Measurements from ENCODE around the gene ITGB3. TPM values are rescaled to one million over a fixed set of nuclear protein-coding genes. Genes with fewer than 3 reads are reported as not detected.

The ITGB3 gene
- total and polyA plus RNA-seq, 10 of the 15 experiments (the other 5 are each of a cell fraction or from before 2014, with no cell fraction given): 0.69 to 22.8 (median 13.6) TPM

DNA sequence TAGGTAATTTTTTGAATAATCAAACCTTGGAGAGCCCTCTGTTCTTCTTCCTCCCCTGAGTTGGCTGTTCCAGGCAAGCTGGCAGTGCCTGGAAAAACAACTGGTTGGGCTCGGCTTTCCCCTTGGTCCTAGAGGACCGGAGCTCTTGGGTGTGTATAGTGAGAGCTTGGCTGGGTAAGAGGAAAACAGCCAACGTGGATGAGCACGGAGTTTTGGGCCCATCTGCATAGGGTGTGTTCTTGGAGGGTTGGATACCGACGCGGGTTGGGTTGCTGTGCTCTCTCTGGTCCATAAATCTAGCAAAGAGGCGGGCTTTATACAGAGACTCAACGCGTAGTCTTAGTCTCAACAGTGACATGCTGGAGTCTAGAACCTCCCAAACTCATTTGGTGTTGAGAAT lies 23.2 kb downstream of the ITGB3 start:
- no peak for ATAC-seq
- in situ Hi-C loops (cut with MboI): no loop called here
- Histone ChIP-seq H4K20me1 (ENCODE audit: control insufficient read depth, insufficient read depth) (no peaks in the 10 kb centered on the region), H3K4me2 (ENCODE audit: control insufficient read depth, insufficient read depth) (no peak overlapping the region), H2AFZ (ENCODE audit: control insufficient read depth, low read depth, low read length) (no peak overlapping the region), H3K27ac (ENCODE audit: control insufficient read depth, insufficient read depth) (no peak overlapping the region), H3K4me3 (no peak overlapping the region), H3K36me3 (ENCODE audit: control insufficient read depth in 2 of 2, insufficient read depth in 2 of 2, low read length in 1 of 2) (no peaks in the 10 kb centered on the region), H3K9ac (ENCODE audit: control insufficient read depth, insufficient read depth, low read length) (no peak overlapping the region), H3K4me1 (ENCODE audit: control insufficient read depth, insufficient read depth, low read length) (peaks cover 40% of the 10 kb centered on the region), H3K9me3 (replicated peaks; ENCODE audit: control insufficient read depth, insufficient read depth, low read length) (no peaks in the 10 kb centered on the region; the same call in 2 of the 3 replicates), H3K79me2 (ENCODE audit: control insufficient read depth, insufficient read depth, low read length) (no peaks in the 10 kb centered on the region), H3K27me3 (replicated peaks in 1 of 2; ENCODE audit: control insufficient read depth in 2 of 2, insufficient read depth in 2 of 2, low read length in 1 of 2) (no peaks in the 10 kb centered on the region)
- POLR2A ChIA-PET: interaction anchor here (1.0 to 2.6 kb wide), 2 partner anchors 10 to 47 kb away, joined by 3 to 15 read pairs; partner anchors contain the start of gene EFCAB13
- CTCF ChIA-PET: interaction anchor here (0.6 to 3.3 kb wide), 2 partner anchors 11 to 39 kb away, joined by 3 to 15 read pairs; no protein-coding TSS in a partner anchor
- RAD21 ChIA-PET (ENCODE audit: unreplicated experiment): interaction anchor here (1.0 to 7.1 kb wide), 2 partner anchors 11 to 46 kb away, joined by 5 to 43 read pairs; no protein-coding TSS in a partner anchor
- SMC1A ChIA-PET (ENCODE audit: uncharacterized antibody, unreplicated experiment): interaction anchor here (0.5 to 4.8 kb wide), 4 partner anchors 10 to 38 kb away, joined by 3 to 20 read pairs (median 3); no protein-coding TSS in a partner anchor
- intact Hi-C loops (cut with micrococcal nuclease; ENCODE audit: unreplicated experiment): no loop called here
- no peak for FAIRE-seq
- WGBS (ENCODE audit: insufficient coverage, insufficient replicate concordance, low lambda C conversion rate, missing lambda C conversion rate): 83% methylated on average over 10 of the region's 10 CpGs
- BruUV-seq (replicated peaks): no TSS peak
- no peak for DNase-seq (ENCODE audit: low read depth, low spot score)
- TF ChIP-seq NR2C2 (IDR thresholded peaks at IDR 0.05; ENCODE audit: borderline replicate concordance, control insufficient read depth, insufficient read length, low read depth): no peak
- TF ChIP-seq ZZZ3 (IDR thresholded peaks at IDR 0.05; ENCODE audit: control insufficient read depth, insufficient read length, low read depth): no peak
- TF ChIP-seq, protein P1, sequence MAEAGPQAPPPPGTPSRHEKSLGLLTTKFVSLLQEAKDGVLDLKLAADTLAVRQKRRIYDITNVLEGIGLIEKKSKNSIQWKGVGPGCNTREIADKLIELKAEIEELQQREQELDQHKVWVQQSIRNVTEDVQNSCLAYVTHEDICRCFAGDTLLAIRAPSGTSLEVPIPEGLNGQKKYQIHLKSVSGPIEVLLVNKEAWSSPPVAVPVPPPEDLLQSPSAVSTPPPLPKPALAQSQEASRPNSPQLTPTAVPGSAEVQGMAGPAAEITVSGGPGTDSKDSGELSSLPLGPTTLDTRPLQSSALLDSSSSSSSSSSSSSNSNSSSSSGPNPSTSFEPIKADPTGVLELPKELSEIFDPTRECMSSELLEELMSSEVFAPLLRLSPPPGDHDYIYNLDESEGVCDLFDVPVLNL (IDR thresholded peaks at IDR 0.05; ENCODE audit: low read depth, low read length): no peak
- no peak for TF ChIP-seq TBL1XR1 (IDR thresholded peaks at IDR 0.05; ENCODE audit: low read depth, low read length)
- no peak for TF ChIP-seq RFX5 (IDR thresholded peaks at IDR 0.05; ENCODE audit: low read depth, low read length)
- TF ChIP-seq ZNF274 (IDR thresholded peaks at IDR 0.05; ENCODE audit: insufficient read depth, insufficient read length): no peak
- TF ChIP-seq ETV6 (conservative IDR thresholded peaks at IDR 0.05 in 1 of 2, IDR thresholded peaks at IDR 0.05 in 1 of 2; ENCODE audit: borderline replicate concordance in 1 of 2, low read depth in 1 of 2): no peak
- TF ChIP-seq KAT2A (conservative IDR thresholded peaks at IDR 0.05; ENCODE audit: control insufficient read depth, low read depth, low read length): no peak
- TF ChIP-seq, protein P2, sequence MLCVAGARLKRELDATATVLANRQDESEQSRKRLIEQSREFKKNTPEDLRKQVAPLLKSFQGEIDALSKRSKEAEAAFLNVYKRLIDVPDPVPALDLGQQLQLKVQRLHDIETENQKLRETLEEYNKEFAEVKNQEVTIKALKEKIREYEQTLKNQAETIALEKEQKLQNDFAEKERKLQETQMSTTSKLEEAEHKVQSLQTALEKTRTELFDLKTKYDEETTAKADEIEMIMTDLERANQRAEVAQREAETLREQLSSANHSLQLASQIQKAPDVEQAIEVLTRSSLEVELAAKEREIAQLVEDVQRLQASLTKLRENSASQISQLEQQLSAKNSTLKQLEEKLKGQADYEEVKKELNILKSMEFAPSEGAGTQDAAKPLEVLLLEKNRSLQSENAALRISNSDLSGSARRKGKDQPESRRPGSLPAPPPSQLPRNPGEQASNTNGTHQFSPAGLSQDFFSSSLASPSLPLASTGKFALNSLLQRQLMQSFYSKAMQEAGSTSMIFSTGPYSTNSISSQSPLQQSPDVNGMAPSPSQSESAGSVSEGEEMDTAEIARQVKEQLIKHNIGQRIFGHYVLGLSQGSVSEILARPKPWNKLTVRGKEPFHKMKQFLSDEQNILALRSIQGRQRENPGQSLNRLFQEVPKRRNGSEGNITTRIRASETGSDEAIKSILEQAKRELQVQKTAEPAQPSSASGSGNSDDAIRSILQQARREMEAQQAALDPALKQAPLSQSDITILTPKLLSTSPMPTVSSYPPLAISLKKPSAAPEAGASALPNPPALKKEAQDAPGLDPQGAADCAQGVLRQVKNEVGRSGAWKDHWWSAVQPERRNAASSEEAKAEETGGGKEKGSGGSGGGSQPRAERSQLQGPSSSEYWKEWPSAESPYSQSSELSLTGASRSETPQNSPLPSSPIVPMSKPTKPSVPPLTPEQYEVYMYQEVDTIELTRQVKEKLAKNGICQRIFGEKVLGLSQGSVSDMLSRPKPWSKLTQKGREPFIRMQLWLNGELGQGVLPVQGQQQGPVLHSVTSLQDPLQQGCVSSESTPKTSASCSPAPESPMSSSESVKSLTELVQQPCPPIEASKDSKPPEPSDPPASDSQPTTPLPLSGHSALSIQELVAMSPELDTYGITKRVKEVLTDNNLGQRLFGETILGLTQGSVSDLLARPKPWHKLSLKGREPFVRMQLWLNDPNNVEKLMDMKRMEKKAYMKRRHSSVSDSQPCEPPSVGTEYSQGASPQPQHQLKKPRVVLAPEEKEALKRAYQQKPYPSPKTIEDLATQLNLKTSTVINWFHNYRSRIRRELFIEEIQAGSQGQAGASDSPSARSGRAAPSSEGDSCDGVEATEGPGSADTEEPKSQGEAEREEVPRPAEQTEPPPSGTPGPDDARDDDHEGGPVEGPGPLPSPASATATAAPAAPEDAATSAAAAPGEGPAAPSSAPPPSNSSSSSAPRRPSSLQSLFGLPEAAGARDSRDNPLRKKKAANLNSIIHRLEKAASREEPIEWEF (IDR thresholded peaks at IDR 0.05; ENCODE audit: insufficient replicate concordance, low read depth, low read length): no peak
- TF ChIP-seq, protein P3, sequence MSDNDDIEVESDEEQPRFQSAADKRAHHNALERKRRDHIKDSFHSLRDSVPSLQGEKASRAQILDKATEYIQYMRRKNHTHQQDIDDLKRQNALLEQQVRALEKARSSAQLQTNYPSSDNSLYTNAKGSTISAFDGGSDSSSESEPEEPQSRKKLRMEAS (IDR thresholded peaks at IDR 0.05; ENCODE audit: low read depth, low read length): no peak
- TF ChIP-seq MTA2 (IDR thresholded peaks at IDR 0.05; ENCODE audit: low read depth): no peak
- TF ChIP-seq SP1 (IDR thresholded peaks at IDR 0.05; ENCODE audit: low read depth, low read length): no peak
- TF ChIP-seq, protein P4, sequence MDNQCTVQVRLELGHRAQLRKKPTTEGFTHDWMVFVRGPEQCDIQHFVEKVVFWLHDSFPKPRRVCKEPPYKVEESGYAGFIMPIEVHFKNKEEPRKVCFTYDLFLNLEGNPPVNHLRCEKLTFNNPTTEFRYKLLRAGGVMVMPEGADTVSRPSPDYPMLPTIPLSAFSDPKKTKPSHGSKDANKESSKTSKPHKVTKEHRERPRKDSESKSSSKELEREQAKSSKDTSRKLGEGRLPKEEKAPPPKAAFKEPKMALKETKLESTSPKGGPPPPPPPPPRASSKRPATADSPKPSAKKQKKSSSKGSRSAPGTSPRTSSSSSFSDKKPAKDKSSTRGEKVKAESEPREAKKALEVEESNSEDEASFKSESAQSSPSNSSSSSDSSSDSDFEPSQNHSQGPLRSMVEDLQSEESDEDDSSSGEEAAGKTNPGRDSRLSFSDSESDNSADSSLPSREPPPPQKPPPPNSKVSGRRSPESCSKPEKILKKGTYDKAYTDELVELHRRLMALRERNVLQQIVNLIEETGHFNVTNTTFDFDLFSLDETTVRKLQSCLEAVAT (IDR thresholded peaks at IDR 0.05): no peak
- TF ChIP-seq GABPA (IDR thresholded peaks at IDR 0.05; ENCODE audit: low read depth): no peak
- TF ChIP-seq NR2F1 (conservative IDR thresholded peaks at IDR 0.05): no peak
- no peak for TF ChIP-seq POLR2AphosphoS2 (IDR thresholded peaks at IDR 0.05; ENCODE audit: low read depth, low read length)
